ENCODE results near the gene METTL17.
"Not testable (repeated sequence)": the region's sequence is repeated elsewhere in the genome, so short reads cannot be mapped to it uniquely, and the experiment has no call there.

The METTL17 gene, protein sequence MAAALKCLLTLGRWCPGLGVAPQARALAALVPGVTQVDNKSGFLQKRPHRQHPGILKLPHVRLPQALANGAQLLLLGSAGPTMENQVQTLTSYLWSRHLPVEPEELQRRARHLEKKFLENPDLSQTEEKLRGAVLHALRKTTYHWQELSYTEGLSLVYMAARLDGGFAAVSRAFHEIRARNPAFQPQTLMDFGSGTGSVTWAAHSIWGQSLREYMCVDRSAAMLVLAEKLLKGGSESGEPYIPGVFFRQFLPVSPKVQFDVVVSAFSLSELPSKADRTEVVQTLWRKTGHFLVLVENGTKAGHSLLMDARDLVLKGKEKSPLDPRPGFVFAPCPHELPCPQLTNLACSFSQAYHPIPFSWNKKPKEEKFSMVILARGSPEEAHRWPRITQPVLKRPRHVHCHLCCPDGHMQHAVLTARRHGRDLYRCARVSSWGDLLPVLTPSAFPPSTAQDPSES

DNA sequence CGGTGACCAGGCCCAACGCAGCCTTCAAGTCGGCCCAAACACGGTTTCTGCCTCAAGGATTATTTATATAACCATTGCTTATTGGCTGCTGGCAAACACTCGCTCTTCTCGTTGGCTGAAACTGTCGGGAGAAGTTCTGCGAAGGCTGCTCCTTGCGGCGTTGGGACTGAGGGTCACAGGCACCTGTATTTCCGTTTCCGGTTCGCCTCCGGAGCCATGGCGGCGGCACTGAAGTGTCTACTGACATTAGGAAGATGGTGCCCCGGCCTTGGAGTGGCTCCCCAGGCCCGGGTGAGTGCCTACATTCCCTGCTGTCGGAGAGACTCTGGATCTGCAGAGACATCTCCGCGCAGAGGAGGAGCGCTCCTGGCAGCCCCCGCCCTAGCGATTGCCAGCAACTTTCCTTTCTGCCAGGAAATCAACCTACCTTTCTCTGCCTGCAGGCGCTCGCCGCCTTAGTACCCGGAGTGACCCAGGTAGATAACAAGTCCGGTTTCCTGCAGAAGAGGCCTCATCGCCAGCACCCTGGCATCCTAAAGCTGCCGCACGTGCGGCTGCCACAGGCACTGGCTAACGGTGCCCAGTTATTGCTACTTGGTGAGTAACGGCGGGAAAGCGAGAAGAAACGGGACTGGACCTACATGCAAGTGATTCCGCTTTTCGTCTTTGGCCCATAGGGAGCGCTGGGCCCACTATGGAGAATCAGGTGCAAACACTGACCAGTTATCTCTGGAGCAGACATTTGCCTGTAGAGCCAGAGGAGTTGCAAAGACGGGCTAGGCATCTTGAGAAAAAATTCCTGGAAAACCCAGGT lies at the start of gene METTL17:
METTL17 (plus strand) TSS at position 194 of the 814 bp plus-strand sequence; CDS start at position 217, 23 bp downstream.
- peak; percentile 97 for DNase-seq (ENCODE audit: low read depth)

DNA sequence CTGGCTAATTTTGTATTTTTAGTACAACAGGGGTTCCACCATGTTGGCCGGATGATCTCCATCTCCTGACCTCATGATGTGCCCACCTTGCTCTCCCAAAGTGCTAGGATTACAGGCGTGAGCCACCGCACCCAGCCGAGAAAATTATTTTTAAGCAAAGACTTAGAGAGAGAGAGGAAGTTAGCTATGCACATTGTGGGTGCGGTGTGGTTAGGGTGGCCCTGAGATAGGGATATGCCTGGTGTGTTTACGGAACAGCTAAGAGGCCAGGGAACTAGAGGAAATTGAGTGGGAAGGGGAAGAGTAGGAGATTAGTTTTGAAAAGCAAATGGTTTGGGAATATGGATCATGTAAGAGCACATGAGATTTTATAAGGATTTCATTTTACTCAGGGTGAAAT lies 44.6 kb upstream of the METTL17 start:
- DNase-seq (ENCODE audit: low read depth), result not testable (repeated sequence)

DNA sequence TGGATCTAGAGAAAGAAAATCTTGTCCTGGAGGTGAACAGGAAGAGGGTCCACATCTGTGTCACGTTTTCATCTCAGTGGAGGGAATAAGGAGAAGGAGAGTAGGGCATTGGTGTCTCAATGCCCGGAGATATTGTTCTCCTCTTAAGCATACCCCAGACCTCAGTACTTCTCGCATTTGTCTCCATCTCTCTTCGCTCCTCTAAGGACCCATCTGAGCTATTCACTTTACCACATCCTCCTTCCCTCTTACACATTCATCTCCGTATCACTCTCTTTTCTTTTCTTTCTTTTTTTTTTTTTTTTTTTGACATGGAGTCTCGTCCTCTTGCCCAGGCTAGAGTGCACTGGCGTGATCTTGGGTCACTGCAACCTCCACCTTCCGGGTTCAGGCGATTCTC lies 43.1 kb upstream of the METTL17 start:
- DNase-seq (ENCODE audit: low read depth), result not testable (repeated sequence)

DNA sequence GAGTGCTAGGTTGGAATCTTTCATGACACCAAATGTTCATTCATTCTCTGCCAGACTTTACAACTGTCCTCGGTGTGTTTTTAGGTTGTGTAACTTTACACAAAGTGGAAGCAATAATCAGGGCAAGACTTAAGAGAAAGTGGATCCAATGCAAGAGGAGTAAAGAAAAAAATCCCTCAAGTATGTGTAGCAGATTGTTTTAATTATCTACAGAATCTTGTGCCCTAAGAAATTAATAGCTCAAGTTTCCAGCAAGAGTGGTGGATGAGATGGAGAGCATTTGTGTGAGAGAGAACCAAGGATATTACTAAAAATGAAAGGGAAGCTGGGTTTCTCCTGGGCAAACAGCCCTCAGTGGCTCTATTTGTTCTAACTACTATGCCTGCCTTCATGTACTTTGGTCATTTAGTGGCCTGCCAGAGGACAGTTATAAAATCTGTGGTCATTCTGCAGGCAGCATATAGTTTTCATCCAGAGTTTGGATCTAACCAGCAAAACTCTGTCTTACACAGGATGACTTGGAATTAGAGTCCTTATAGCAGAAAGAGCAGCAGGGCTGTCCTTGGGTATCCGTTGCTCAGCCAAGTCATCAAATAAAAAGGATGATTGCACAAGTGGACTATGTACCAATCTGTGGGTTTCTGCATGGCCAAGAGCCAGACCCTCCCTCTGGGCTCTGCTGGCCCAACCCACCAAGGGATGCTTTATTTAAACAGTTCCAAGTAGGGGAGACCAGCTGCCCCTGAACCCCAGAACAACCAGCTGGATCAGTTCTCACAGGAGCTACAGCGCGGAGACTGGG lies 34.8 kb upstream of the METTL17 start, which contains the start of gene RNASE2:
RNASE2 (plus strand) TSS at position 752 of the 802 bp plus-strand sequence. CDS start 285 bp downstream, outside the sequence.
- not testable (repeated sequence) for DNase-seq (ENCODE audit: low read depth)

DNA sequence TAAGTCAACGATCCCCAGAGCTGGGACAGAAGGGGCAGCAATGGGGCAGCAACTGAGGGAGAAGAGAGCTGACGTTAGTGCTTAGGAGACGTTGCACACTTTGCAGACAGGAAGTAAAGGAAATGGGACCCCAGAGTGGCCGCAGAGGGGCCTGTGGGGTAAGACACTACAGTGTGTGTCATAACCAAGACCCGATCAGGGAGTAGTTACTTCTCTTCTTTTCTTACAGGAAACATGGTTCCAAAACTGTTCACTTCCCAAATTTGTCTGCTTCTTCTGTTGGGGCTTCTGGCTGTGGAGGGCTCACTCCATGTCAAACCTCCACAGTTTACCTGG lies 34.3 kb upstream of the METTL17 start:
- not testable (repeated sequence) for DNase-seq (ENCODE audit: low read depth)

DNA sequence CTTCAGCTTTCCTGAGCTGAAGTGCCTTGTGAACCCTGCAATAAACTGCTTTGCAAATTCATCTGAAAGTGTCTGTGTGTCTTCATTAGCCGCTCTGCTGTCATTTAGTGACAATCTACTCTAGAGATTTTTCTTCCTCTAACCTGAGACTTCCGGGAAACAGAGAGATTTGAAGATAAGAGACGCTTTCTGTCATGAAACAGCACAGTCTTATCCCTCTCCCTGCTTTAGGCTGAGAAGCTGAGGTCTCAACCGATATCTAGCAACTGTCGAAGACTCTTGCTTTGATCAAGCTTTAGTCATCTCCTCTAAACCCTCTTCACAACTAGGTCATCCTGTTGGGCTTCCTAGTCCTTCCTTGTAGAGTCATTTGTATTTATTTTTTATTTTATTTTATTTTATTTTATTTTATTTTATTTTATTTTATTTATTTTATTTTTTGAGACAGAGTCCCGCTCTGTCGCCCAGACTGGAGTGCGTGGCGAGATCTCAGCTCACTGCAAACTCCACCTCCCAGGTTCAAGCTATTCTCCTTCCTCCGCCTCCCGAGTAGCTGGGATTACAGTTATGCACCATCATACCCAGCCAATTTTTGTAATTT lies 33.3 kb upstream of the METTL17 start:
- DNase-seq (ENCODE audit: low read depth), result no peak

DNA sequence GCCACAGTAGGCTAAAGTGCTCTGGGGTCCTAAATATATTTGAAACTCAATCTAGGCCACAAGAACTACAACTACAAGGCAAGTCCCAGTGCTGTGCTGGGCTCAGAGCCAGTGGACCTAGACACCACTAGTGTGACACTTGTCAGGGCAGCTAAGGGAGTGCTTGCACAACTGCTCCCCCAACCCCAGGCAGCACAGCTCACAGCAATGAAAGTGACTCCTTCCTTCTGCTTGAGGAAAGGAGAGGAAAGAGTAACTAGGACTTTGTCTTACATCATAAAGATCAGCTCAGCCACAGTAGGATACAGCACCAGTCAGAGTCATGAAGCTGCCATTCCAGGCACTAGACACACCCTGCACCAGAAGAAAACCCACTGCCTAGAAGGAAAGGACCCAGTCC lies 30.8 kb upstream of the METTL17 start:
- not testable (repeated sequence) for DNase-seq (ENCODE audit: low read depth)

DNA sequence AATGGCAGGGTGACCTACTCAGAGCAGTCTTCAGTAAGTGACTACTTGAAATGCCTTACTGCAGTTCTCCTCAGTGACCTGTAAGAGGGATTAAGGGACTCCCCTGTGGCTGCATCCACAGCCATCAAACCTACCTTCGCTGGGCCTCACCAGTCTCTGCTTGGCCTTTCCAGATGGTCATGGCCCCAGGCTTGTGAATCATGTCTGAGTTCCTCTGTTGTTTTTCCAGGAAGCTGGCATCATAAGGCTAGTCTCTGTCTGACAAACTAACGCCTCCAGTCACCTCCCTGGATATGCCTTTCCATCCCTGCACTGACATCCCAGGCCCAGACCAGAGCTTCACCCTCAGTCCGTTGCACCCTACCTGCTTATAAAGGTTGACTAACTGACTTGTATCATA lies 20.4 kb upstream of the METTL17 start:
- DNase-seq (ENCODE audit: low read depth), result no peak

DNA sequence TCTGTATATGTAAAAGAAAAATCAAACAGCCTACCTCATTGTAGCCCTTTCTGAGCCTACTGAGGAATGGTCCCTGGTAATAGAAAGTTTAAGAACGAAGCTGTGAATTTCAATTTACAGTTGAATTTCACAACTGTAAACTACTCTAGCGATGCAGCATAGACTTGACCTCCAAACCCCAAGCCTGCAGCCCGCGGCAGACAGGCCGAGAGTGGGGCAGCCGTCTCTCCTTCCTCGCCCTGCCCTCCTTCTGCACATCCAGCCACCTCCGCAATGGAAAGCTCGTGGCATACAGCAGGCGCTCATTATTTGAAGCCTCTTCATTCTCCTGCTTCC lies 19.2 kb upstream of the METTL17 start:
- no peak for DNase-seq (ENCODE audit: low read depth)

DNA sequence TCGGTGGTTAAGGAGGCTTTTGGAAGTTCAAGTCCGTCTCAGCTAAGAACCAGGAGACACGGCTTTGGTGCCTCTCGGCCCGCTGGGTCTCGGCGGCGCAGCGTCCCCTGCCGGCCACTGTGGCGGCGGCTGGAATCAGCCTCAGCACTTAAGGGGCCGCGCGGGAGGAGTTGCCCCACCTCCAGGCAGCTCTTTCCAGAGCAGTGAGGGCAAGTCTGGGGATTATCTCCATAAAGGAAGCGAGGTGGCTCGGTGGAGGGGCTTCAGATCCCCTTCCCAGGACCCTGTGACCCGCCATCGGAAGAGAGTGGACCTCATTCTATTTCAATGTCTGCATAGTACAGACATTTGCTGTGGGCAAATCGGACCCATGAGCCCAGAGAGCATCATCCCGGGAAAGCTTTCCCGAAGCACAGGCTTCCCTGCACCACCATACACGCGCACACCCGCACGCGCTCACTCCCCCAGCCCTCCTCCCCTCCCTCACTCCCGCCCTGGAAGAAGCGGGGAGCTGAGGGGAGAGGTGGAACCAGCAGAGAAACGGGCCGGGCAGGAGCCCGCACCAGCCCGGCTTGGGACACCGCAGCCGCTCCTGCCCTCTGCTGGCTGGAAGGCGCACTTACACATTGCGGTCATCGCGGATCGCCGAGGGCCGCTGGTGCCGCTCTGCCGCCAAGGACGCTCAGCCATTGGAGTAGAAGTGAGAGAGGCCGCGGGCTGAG lies 18.6 kb upstream of the METTL17 start:
- DNase-seq (ENCODE audit: low read depth), result peak; percentile 76

DNA sequence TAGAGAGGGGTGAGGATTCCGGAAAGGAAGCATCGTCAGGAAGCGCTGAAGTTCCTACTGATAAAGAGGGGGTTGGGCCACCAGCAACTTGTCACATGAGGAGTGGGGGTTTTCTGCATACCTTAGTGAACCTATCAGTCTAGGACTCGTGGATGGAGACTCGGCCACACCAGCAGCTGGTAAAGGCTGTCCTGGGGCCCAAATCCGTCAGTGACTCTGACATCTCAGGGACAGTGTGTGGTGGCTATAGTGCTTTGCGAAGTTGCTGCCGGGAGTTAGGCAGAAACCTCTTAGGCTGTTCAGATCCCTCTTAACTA lies 18.1 kb upstream of the METTL17 start:
- no peak for DNase-seq (ENCODE audit: low read depth)

DNA sequence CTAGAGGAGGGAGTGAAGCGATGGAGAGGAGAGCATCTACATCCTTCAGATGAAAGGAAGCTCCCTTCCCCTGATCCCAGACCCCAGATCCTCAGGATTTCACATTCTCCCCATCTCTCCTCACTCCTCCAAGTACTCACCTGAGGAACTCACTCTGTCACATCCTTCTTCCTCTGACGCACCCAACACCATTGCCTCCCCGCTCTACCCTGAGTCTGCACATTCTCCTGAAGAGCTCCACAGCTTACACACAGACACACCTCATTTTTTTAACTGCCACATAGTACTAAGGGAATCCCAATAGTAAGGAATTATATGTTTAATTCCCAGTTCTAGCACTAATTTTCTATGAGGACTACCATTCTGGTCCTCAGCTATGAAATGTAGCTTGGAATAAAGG lies 16.3 kb upstream of the METTL17 start:
- DNase-seq (ENCODE audit: low read depth), result no peak

DNA sequence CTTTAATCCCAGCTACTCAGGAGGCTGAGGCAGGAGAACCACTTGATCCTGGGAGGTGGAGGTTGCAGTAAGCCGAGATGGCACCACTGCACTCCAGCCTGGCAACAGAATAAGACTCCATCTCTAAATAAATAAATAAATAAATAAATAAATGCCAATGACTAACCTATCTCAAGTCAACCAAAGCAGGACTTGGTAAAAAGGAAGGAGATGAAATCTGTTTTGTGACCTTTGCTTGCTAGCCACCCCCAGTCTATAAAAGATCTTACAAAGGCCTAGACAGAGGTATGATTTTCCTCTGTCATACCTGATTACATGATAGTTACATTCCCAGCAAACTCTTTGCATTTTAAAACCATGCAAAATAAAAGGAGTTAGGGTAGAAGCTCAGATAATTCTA lies 13.5 kb upstream of the METTL17 start:
- DNase-seq (ENCODE audit: low read depth), result no peak

DNA sequence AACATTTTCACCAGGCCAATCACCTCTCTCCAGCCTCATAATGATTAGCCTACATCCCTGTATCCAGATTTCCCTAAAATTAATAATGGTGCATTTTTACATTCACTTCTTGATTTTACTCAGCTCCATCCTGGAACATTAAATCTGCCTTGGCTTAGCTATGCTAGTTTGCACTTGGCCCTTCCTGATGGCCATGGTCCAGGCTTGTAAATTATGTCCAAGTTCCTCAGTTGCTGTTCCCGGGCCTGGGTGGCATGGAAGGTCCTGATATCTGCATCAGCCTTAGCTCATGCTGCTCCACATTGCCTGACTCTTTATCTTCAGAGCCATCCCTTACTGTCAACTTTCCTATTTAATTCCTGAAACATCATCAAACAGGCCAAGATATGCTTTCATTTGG lies 11.1 kb upstream of the METTL17 start:
- no peak for DNase-seq (ENCODE audit: low read depth)

DNA sequence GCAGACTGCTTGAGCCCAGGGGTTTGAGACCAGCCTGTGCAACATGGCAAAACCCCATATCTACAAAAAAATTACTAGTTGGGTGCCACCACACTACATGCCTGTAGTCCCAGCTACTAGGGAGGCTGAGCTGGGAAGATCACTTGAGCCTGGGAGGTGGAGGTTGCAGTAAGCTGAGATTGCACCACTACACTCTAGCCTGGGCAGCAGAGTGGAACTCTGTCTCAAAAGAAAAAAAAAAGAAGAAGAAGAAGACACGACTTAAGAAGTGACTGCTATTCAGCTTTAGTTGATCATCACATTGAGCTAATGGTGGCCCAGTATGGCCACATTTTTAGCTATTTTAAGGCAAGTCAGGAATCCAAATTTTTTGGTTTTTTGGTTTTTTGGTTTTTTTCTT lies 8.9 kb upstream of the METTL17 start:
- DNase-seq (ENCODE audit: low read depth), result no peak

DNA sequence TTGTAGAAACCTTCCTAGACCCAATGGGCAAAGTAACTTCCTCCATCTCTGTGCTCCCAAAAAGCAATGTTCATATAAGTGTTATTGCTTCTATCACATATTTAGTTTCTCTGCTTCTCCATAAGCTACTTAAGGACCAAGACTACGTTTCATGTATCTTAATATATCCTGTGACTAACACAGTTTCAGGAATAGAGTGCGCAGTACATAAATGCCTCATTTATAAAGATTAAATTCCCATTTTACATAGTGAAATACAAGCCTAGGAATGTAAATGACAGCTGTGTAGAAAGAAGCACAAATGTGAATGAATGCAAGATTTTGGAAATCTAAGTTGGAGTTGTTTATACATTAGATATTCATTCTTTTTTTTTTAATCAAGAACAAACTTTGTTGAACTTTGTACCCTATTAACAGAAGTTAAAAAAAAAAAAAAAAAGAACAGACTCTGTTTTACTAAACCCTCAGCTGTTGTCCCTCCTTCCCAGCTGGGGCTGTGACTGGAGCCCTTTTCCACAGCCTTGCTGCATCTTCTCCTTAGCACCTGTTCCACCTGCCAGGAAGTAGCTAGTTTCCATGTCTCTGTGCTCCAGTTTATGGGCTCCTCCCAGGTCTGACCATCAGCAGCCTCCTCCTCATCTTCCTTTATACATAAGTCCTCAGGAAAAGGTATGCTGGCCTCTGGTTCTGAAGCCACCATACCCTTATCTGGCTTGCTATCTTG lies 7.0 kb upstream of the METTL17 start:
- no peak for DNase-seq (ENCODE audit: low read depth)

DNA sequence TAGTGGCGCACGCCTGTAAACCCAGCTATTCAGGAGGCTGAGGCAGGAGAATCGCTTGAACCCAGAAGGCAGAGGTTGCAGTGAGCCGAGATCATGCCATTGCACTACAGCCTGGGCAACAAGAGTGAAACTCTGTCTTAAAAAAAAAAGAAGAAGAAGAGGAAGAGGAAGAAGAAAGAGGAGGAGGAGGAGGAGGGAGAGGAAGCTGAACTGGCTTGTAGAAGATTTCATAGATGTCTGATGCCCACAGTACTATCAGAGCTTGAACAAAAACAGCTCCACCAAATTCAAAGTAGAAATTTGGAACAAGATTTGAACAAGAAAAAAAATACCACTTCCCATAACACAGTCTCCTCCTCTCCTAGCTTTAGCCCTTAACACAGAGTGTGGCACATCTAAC lies 4.1 kb upstream of the METTL17 start:
- not testable (repeated sequence) for DNase-seq (ENCODE audit: low read depth)

DNA sequence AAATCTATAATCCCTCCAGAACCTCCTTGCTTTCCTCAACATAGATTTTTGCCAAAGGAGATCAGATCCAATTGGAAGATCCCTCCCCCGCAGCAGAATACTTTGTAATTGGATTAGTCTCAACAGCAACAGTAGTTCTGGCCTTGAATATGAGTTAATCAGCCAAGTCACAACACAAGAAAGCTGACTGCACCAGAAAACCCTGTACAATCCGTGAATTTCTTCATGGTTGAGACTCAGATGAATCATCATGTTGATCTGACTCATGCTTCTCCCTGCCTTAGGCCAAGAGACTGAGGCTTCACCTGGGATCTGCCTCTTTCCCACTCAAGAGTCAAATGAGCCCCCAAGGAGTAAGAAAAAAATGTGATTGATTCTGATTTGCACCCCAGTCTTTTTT lies 3.0 kb upstream of the METTL17 start:
- DNase-seq (ENCODE audit: low read depth), result peak; percentile 88

DNA sequence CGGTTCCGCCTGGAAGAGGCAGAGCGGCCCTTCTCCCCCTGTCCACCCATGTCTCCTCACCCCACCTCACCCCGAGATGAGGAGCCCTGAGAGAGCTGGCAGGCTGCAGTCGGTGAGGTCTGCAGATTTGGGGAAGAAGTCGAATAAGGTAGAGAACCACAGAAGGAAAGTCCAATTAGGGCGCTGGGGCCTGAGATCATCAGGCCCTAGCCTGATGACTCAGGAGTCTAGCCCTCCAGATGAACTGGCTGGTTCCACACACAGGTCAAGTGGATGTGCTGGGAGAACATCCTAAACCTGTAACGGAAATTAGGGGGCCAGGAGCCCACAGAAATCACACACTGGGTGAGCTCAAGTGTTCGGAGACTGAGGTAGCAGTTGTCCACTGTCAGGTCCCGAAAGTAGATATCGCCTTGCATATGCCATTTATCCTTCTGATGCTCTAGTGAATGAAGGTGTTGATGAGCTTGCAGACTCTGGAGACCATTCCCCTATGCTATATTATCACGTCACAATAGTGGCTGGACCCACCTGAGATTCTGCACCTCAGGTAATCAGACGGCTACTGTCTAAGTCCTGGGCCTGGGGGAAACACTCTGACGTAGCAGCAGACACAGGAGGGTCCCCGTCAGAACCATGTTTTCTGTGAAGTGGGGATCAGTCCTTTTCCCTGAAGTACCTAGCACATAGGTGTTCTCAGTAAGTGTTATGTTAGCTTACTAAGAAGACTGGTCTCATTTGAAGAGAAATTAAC lies 886 bp upstream of the METTL17 start:
- DNase-seq (ENCODE audit: low read depth), result no peak

DNA sequence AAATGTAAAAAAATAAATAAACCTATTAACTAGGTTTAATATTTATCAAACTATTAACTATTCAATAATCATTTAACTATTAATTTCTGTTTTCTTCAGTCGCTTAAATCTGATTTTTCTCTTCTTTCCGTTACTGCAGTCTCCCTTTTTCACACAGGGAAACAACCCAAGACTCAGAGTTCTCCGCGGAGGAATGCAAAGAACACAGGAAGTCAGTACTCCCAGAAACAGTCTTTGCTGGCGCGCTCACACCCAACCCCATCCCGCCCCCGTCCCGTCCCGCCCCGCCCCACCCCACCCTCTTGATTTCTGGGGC lies 351 bp upstream of the METTL17 start:
- no peak for DNase-seq (ENCODE audit: low read depth)

Data from fibroblast of the conjunctiva (primary cell).